HCT116 (cell line): ENCODE data around the gene THRAP3.

ENCODE experiments used
- CEBPB ChIP-seq: IDR thresholded peaks from 2 replicates; pipeline ENCODE4 v1.6.1; 2012; ENCODE audit warnings: low read depth
- CTCF ChIP-seq, 3 experiments: fragments of 200-600 bp in 1 of 3; sonication (generic) in 1 of 3; IDR thresholded peaks in 2 of 3; conservative IDR thresholded peaks in 1 of 3; 2 replicates each; pipeline ENCODE4 v1.5.1; 2012 to 2017; ENCODE audit warnings: low read depth in 2 of 3, low read length in 2 of 3, antibody characterized with exemption in 1 of 3, borderline replicate concordance in 1 of 3, control low read depth in 1 of 3, mild to moderate bottlenecking in 1 of 3, mixed read lengths in 1 of 3, mixed run types in 1 of 3, moderate library complexity in 1 of 3; ENCODE audit not compliant: insufficient read depth in 1 of 3
- ELF1 ChIP-seq: IDR thresholded peaks from 2 replicates; pipeline ENCODE4 v1.6.1; 2012; ENCODE audit warnings: low read depth, borderline replicate concordance
- EZH2 ChIP-seq: fragments of 200-600 bp; sonication (generic); IDR thresholded peaks from 2 replicates; pipeline ENCODE4 v1.6.1; 2017; ENCODE audit warnings: antibody characterized with exemption, mixed run types
- MAX ChIP-seq: IDR thresholded peaks from 2 replicates; pipeline ENCODE4 v1.6.1; 2012
- POLR2A ChIP-seq: IDR thresholded peaks from 2 replicates; pipeline ENCODE4 v1.7.0; 2011; ENCODE audit warnings: borderline replicate concordance; ENCODE audit not compliant: insufficient read depth, insufficient read length; ENCODE audit errors: extremely low read depth
- POLR2AphosphoS5 ChIP-seq: IDR thresholded peaks from 2 replicates; pipeline ENCODE4 v1.6.1; 2011; ENCODE audit warnings: mild to moderate bottlenecking, low read depth, low read length, moderate library complexity
- RAD21 ChIP-seq: IDR thresholded peaks from 2 replicates; pipeline ENCODE4 v1.6.1; 2012; ENCODE audit warnings: low read depth, mild to moderate bottlenecking
- SP1 ChIP-seq: IDR thresholded peaks from 2 replicates; pipeline ENCODE4 v1.6.1; 2012; ENCODE audit warnings: low read depth
- YY1 ChIP-seq: IDR thresholded peaks from 2 replicates; pipeline ENCODE4 v1.6.1; 2011; ENCODE audit warnings: low read length, low read depth, moderate library complexity, mild to moderate bottlenecking; ENCODE audit not compliant: insufficient replicate concordance; ENCODE audit errors: extremely low read depth
- TF ChIP-seq, protein P1 (sequence below): IDR thresholded peaks from 2 replicates; pipeline ENCODE4 v1.6.1; 2012; ENCODE audit warnings: low read depth
- TF ChIP-seq, protein P2 (sequence below): IDR thresholded peaks from 2 replicates; pipeline ENCODE4 v1.6.1; 2011; ENCODE audit warnings: mild to moderate bottlenecking, low read length, moderate library complexity; ENCODE audit not compliant: insufficient replicate concordance; ENCODE audit errors: extremely low read depth

DNA sequence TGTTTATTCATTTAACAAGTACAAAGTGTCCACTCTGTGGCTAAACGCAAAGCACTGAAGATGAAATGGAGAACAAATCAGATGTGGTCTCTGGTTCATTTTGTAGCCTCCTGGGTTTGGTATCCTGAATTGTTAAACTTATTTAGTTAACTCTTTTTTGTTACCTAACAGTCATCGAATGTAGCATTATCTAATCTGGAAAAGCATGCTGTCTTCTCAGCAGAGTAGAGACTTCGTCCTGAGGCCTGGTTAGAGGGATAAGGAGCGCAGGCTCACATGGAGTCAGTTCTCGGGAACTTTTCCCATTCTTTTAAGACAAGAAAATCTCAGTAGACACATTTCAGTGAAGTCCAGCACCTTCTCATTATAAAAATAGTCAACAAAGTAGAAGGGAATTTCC, 48.8 kb downstream of the THRAP3 start:
- TF ChIP-seq CTCF (IDR thresholded peaks at IDR 0.05 in 2 of 3, conservative IDR thresholded peaks at IDR 0.05 in 1 of 3; ENCODE audit: borderline replicate concordance in 1 of 3, insufficient read depth in 1 of 3, low read depth in 2 of 3, low read length in 2 of 3) (no peak), POLR2AphosphoS5 (no peak), YY1 (no peak), POLR2A (no peak), RAD21 (no peak), EZH2 (no peak), MAX (no peak), SP1 (no peak), ELF1 (no peak), CEBPB (no peak)
- TF ChIP-seq, protein P1, sequence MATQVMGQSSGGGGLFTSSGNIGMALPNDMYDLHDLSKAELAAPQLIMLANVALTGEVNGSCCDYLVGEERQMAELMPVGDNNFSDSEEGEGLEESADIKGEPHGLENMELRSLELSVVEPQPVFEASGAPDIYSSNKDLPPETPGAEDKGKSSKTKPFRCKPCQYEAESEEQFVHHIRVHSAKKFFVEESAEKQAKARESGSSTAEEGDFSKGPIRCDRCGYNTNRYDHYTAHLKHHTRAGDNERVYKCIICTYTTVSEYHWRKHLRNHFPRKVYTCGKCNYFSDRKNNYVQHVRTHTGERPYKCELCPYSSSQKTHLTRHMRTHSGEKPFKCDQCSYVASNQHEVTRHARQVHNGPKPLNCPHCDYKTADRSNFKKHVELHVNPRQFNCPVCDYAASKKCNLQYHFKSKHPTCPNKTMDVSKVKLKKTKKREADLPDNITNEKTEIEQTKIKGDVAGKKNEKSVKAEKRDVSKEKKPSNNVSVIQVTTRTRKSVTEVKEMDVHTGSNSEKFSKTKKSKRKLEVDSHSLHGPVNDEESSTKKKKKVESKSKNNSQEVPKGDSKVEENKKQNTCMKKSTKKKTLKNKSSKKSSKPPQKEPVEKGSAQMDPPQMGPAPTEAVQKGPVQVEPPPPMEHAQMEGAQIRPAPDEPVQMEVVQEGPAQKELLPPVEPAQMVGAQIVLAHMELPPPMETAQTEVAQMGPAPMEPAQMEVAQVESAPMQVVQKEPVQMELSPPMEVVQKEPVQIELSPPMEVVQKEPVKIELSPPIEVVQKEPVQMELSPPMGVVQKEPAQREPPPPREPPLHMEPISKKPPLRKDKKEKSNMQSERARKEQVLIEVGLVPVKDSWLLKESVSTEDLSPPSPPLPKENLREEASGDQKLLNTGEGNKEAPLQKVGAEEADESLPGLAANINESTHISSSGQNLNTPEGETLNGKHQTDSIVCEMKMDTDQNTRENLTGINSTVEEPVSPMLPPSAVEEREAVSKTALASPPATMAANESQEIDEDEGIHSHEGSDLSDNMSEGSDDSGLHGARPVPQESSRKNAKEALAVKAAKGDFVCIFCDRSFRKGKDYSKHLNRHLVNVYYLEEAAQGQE = no peak
- TF ChIP-seq, protein P2, sequence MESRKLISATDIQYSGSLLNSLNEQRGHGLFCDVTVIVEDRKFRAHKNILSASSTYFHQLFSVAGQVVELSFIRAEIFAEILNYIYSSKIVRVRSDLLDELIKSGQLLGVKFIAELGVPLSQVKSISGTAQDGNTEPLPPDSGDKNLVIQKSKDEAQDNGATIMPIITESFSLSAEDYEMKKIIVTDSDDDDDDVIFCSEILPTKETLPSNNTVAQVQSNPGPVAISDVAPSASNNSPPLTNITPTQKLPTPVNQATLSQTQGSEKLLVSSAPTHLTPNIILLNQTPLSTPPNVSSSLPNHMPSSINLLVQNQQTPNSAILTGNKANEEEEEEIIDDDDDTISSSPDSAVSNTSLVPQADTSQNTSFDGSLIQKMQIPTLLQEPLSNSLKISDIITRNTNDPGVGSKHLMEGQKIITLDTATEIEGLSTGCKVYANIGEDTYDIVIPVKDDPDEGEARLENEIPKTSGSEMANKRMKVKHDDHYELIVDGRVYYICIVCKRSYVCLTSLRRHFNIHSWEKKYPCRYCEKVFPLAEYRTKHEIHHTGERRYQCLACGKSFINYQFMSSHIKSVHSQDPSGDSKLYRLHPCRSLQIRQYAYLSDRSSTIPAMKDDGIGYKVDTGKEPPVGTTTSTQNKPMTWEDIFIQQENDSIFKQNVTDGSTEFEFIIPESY = no peak
